Stimulated activated effector memory CD8-positive, alpha-beta T cell treated with anti-CD3 and anti-CD28 coated beads, Interleukin-12 subunit alpha, Interleukin-12 subunit beta, amount 100 ng/mL, for 72 hours (primary cell): ENCODE measurements around the gene SCYL1.

ENCODE experiments used
- ATAC-seq: fragments of 150-1000 bp; cut with Tn5 transposase; 2 replicates; pipeline ENCODE4 v1.10.0; 2021
- DNase-seq, 2 donors: peaks; one replicate each; pipeline ENCODE4 v3.0.0; 2021 to 2022; ENCODE audit warnings: low spot score in 2 of 2
- H3K27ac Mint-ChIP-seq: one replicate; pipeline ENCODE4 v1.8.0; 2022; ENCODE audit warnings: mild to moderate bottlenecking, mixed read lengths
- H3K36me3 Mint-ChIP-seq: one replicate; pipeline ENCODE4 v1.8.0; 2022; ENCODE audit warnings: mild to moderate bottlenecking, mixed read lengths
- H3K4me1 Mint-ChIP-seq: one replicate; pipeline ENCODE4 v1.8.0; 2022; ENCODE audit warnings: mixed read lengths
- H3K4me3 Mint-ChIP-seq: one replicate; pipeline ENCODE4 v1.8.0; 2022; ENCODE audit warnings: mild to moderate bottlenecking, mixed read lengths
- H3K9me3 Mint-ChIP-seq: one replicate; pipeline ENCODE4 v1.8.0; 2022; ENCODE audit warnings: mixed read lengths

The SCYL1 gene

DNA sequence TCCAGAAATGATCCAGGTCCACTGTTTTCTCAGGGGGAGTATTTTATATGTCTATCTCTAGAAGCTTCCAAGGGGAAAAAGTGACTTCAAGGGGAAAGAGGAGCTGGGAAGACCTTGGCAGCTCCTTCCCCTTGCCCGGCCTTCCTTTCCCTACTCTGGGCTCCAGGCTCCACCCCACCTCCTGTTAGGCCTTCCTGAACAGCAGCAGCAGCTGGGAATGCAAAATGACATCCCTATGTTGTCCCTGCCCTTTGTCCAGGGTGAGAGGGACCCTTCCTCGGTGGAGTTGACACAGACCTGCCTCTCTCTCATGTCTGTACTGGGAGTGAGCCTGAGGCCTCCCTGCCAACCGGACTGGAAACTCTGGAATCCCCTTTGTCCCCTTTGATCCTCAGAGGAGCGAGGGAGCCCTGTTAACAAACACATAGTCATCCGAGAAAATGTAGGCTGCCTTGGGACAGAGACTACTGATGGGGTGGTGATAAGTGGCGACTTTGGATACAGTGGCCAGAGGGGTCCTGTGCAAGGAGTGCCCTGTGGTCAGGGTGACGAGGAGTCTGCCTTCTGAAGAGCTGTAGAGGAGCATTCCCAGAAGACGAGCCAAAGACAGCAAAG lies 35.1 kb upstream of the SCYL1 start:
- Mint-ChIP-seq H3K4me1 (peaks cover 54% of the 10 kb centered on the region), H3K4me3 (no peak overlapping the region), H3K27ac (no peak overlapping the region), H3K9me3 (no peaks in the 10 kb centered on the region), H3K36me3 (peaks cover 6% of the 10 kb centered on the region)
- DNase-seq (no peak), ATAC-seq (no peak)

DNA sequence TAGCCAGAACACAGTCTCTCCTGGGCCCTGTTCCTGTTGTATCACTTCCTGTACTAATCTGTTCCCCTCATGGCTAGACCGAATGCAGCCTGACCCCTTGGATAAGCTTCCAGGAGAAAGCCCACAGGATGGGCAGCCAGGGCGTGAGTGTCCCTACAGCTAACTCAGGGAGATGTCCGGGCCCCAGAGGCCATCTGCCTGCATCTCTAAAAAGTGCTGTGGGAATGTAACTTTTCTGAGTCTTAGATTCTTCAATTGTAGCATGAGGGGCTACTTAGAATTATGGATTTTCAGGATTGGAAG lies 33.8 kb upstream of the SCYL1 start:
- peaks cover 60% of the 10 kb centered on the region for H3K4me1 Mint-ChIP-seq
- no peak overlapping the region for H3K4me3 Mint-ChIP-seq
- peaks cover 6% of the 10 kb centered on the region for H3K36me3 Mint-ChIP-seq
- DNase-seq (no peak), ATAC-seq (no peak)
- H3K27ac Mint-ChIP-seq = peak overlapping the region; percentile 61
- no peaks in the 10 kb centered on the region for H3K9me3 Mint-ChIP-seq

DNA sequence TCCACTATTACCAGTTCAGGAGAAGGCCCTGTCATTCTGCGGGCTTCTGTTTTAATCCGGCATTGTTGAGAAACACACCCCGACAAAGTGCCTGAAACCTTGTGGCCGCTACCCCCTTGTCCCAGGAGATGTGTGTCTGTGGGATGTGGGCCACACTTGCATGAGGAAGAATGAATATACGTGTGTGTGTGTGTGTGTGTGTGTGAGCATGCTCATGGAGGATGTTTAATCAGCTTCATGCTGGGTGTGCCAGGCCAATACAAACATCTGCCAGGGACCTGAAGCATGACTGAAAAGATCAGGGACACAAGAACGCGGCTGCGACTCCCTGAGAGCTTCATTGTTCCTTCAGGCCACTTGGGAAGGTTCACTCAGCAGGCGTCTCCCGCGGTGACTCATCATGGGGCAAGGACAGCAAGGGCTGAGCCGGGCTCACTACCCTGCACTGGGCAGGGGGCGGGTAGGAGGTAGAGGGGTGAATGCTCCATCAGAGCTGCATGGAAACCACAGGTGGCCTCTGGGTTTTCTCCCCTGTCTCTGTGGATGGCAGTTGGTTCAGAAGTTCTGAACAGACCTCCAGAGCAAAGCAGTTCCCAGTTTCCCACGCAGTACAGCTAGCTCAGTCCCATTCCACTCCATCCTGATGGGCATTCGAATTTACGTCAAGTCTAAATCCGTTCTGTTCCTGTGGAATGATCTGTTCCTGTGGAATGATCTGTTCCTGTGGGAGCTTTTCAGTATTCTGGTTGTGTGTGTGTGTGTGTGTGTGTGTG lies 33.1 kb upstream of the SCYL1 start:
- ATAC-seq = no peak
- Mint-ChIP-seq H3K4me1 (peaks cover 67% of the 10 kb centered on the region), H3K36me3 (peaks cover 6% of the 10 kb centered on the region), H3K27ac (peak overlapping the region; percentile 91), H3K4me3 (peak overlapping the region; percentile 67), H3K9me3 (no peaks in the 10 kb centered on the region)
- DNase-seq = no peak

DNA sequence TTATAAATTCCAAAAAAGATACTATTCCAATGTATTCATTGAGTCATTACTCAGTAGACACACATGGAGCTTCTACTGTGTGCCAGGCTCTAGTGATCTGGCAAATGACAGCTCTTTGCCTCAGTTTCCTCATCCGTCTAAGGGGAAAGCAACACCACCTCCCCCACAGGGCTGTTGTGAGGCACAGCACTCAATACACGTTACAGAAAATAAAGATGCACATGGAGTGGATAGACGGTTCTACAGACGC lies 32.6 kb upstream of the SCYL1 start:
- Mint-ChIP-seq H3K4me1 (peaks cover 72% of the 10 kb centered on the region), H3K27ac (peak overlapping the region; percentile 91), H3K36me3 (peaks cover 6% of the 10 kb centered on the region), H3K4me3 (peak overlapping the region; percentile 67), H3K9me3 (no peaks in the 10 kb centered on the region)
- ATAC-seq (no peak), DNase-seq (no peak)

DNA sequence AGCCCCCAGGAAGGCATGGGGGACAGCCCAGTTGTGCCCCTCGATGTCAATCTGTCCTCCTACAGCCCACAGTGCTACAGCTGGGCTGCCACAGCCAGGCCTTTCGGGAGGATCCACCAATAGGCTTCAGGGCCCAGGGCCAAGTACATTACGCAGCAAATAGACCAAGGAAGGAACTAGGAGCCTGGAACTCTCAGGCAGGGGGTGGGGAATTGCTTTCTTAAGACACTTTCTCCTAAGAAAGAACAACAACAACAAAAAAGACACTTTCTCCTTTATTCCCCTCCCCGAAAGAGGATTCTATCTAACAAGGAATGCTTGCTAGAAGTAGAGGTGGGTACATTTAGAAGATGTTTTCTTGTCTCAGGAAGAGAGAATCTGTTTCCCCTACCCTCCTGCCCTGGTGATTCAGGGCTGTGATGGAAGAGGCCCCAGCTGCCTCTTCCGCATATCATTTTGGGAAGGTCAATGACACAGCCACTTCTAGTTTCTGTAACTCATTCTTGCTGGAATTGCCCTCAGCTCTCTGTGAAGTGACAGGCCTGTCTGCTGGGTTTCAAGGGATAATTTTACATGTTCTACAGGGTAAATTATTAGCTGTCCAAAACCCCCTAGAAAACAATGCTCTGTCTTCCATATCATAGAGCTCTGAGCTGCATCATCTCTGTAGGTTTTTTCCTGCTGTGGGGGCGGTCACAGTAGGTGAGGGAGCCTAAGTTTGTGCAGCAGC lies 32.1 kb upstream of the SCYL1 start:
- peak overlapping the region; percentile 91 for H3K27ac Mint-ChIP-seq
- H3K36me3 Mint-ChIP-seq = peaks cover 6% of the 10 kb centered on the region
- peaks cover 70% of the 10 kb centered on the region for H3K4me1 Mint-ChIP-seq
- no peaks in the 10 kb centered on the region for H3K9me3 Mint-ChIP-seq
- peak overlapping the region; percentile 67 for H3K4me3 Mint-ChIP-seq
- DNase-seq (no peak), ATAC-seq (peak; percentile 41)

DNA sequence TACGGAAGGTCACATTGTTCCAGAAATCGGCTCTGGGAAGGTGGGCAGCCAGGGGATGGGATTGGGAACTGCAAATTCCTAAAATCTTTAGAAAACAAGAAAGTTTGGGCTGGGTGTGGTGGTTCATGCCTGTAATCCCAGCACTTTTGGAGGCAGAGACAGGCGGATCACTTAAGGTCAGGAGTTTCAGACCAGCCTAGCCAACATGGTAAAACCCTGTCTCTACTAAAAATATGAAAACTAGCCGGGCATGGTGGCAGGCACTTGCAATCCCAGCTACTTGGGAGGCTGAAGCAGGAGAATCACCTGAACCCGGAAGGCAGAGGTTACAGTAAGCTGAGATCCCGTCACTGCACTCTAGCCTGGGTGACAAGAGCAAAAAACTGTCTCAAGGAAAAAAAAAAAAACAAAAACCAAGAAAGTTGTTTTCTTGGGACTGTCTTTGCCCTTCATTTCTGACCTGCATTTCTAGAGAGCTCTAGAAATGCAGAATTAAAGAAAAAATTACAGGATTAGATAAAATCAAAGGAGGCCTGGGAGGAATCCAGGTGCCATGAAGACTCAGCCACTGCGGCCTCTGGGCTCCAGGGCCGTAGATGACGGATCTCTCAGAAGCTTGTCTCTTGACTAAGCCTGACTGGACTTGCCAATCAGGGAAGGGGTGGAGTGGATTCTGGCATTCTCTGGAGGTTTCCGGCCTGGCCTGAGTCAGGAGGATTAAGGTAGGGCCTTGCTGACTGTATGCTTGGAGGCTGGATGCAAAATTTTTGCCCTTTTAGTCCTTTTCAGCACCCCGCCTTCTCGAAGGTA lies 31.3 kb upstream of the SCYL1 start:
- no peaks in the 10 kb centered on the region for H3K9me3 Mint-ChIP-seq
- ATAC-seq (no peak), DNase-seq (no peak)
- peaks cover 6% of the 10 kb centered on the region for H3K36me3 Mint-ChIP-seq
- peak overlapping the region; percentile 67 for H3K4me3 Mint-ChIP-seq
- H3K27ac Mint-ChIP-seq = peak overlapping the region; percentile 91
- H3K4me1 Mint-ChIP-seq = peaks cover 65% of the 10 kb centered on the region

DNA sequence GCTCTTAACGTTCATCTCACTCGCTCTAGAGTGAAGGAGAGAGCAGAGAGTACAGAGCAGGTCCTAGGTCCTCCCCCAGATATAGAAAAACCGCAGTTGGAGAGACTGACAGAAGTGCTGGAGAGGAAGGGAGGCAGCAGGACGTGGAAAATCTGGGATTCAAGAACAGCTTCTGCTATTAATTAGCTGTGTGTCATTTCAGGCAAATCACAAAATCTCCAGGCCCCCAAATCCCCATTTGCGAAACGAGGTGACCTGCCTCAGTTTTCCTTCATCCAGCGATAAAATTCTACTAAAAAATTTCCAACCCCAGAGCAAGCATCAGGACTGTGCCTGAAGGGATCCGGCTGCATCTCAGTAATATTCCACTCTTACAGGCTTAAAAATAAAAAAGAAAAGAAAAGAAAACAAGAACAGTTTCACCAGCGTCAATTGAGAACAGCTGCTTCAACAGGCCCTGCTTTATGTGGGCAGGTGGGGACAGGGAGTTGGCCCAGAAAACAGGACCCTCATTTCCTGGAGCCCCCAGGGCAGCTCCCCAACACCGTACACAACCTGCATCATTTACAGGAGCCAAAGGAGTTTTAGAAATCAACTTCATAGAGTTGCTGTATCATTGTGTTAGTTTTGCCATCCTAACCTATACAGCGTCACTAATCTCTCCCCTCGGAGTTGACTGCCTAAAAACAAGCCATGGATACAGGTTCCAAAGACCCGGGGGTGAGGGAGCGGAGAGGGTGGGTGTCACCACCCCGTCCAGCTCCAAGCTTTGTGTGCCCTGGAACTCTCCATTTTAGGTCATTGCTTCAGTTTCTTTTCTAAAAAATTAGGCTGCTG lies 28.4 kb upstream of the SCYL1 start:
- Mint-ChIP-seq H3K4me1 (peaks cover 46% of the 10 kb centered on the region), H3K9me3 (no peaks in the 10 kb centered on the region), H3K27ac (no peak overlapping the region), H3K36me3 (peaks cover 6% of the 10 kb centered on the region), H3K4me3 (no peak overlapping the region)
- ATAC-seq (peak; percentile 0), DNase-seq (no peak)

DNA sequence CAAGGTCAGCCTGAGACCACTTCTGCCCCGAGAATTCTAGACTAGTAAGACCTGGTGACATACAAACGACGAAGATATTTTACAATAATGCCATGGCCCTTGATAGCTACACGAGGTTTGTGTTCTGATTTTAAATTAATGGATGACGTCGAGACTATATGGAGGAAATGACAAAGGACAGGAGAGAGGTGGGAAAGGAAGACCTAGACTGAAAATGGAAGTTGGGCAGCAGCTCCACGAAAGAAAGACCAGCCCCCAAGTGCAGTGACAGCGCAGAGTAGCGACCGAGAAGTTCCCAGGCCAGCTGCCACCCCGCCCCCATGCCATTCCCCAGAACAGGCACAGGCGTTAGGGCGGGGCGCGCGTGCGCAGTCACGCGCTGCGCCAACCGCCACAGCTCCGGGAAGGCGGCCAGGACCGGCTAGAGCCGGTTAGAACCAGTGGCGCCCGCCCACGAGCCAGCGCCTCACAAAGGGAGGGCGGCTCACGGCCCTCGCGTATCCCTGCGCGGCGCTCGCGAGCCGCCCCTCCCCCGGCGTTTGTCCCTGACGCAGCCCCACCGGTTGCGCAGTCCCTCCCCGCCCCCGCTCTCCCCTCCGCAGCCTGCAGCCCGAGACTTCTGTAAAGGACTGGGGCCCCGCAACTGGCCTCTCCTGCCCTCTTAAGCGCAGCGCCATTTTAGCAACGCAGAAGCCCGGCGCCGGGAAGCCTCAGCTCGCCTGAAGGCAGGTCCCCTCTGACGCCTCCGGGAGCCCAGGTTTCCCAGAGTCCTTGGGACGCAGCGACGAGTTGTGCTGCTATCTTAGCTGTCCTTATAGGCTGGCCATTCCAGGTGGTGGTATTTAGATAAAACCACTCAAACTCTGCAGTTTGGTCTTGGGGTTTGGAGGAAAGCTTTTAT lies 27.5 kb upstream of the SCYL1 start:
- H3K36me3 Mint-ChIP-seq = peaks cover 6% of the 10 kb centered on the region
- no peak overlapping the region for H3K4me3 Mint-ChIP-seq
- ATAC-seq = peak; percentile 86
- peaks cover 41% of the 10 kb centered on the region for H3K4me1 Mint-ChIP-seq
- no peak overlapping the region for H3K27ac Mint-ChIP-seq
- H3K9me3 Mint-ChIP-seq = no peaks in the 10 kb centered on the region
- DNase-seq = peak; percentile 99

DNA sequence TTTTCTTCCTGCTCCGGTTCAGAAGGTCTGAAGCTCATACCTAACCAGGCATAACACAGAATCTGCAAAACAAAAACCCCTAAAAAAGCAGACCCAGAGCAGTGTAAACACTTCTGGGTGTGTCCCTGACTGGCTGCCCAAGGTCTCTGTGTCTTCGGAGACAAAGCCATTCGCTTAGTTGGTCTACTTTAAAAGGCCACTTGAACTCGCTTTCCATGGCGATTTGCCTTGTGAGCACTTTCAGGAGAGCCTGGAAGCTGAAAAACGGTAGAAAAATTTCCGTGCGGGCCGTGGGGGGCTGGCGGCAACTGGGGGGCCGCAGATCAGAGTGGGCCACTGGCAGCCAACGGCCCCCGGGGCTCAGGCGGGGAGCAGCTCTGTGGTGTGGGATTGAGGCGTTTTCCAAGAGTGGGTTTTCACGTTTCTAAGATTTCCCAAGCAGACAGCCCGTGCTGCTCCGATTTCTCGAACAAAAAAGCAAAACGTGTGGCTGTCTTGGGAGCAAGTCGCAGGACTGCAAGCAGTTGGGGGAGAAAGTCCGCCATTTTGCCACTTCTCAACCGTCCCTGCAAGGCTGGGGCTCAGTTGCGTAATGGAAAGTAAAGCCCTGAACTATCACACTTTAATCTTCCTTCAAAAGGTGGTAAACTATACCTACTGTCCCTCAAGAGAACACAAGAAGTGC lies 26.7 kb upstream of the SCYL1 start:
- no peak overlapping the region for H3K27ac Mint-ChIP-seq
- H3K36me3 Mint-ChIP-seq = peaks cover 3% of the 10 kb centered on the region
- no peaks in the 10 kb centered on the region for H3K9me3 Mint-ChIP-seq
- no peak overlapping the region for H3K4me3 Mint-ChIP-seq
- peaks cover 39% of the 10 kb centered on the region for H3K4me1 Mint-ChIP-seq
- DNase-seq = peak; percentile 55 to 85
- no peak for ATAC-seq

DNA sequence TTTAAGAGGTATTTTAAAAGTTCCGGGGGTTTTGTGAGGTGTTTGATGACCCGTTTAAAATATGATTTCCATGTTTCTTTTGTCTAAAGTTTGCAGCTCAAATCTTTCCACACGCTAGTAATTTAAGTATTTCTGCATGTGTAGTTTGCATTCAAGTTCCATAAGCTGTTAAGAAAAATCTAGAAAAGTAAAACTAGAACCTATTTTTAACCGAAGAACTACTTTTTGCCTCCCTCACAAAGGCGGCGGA lies 26.2 kb upstream of the SCYL1 start:
- DNase-seq (no peak), ATAC-seq (no peak)
- Mint-ChIP-seq H3K27ac (no peak overlapping the region), H3K4me1 (peaks cover 40% of the 10 kb centered on the region), H3K9me3 (no peaks in the 10 kb centered on the region), H3K4me3 (no peak overlapping the region), H3K36me3 (no peaks in the 10 kb centered on the region)

DNA sequence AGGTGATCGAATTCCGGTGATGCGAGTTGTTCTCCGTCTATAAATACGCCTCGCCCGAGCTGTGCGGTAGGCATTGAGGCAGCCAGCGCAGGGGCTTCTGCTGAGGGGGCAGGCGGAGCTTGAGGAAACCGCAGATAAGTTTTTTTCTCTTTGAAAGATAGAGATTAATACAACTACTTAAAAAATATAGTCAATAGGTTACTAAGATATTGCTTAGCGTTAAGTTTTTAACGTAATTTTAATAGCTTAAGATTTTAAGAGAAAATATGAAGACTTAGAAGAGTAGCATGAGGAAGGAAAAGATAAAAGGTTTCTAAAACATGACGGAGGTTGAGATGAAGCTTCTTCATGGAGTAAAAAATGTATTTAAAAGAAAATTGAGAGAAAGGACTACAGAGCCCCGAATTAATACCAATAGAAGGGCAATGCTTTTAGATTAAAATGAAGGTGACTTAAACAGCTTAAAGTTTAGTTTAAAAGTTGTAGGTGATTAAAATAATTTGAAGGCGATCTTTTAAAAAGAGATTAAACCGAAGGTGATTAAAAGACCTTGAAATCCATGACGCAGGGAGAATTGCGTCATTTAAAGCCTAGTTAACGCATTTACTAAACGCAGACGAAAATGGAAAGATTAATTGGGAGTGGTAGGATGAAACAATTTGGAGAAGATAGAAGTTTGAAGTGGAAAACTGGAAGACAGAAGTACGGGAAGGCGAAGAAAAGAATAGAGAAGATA lies 25.7 kb upstream of the SCYL1 start, which contains the start of gene MALAT1:
MALAT1 (plus strand) TSS at position 69 of the 736 bp plus-strand sequence.
- H3K36me3 Mint-ChIP-seq = no peaks in the 10 kb centered on the region
- peaks cover 41% of the 10 kb centered on the region for H3K4me1 Mint-ChIP-seq
- H3K27ac Mint-ChIP-seq = no peak within 1 kb of the TSS
- peak; percentile 96 to 99 for DNase-seq
- peak; percentile 33 for ATAC-seq
- H3K9me3 Mint-ChIP-seq = no peaks in the 10 kb centered on the region
- H3K4me3 Mint-ChIP-seq = no peak within 1 kb of the TSS

DNA sequence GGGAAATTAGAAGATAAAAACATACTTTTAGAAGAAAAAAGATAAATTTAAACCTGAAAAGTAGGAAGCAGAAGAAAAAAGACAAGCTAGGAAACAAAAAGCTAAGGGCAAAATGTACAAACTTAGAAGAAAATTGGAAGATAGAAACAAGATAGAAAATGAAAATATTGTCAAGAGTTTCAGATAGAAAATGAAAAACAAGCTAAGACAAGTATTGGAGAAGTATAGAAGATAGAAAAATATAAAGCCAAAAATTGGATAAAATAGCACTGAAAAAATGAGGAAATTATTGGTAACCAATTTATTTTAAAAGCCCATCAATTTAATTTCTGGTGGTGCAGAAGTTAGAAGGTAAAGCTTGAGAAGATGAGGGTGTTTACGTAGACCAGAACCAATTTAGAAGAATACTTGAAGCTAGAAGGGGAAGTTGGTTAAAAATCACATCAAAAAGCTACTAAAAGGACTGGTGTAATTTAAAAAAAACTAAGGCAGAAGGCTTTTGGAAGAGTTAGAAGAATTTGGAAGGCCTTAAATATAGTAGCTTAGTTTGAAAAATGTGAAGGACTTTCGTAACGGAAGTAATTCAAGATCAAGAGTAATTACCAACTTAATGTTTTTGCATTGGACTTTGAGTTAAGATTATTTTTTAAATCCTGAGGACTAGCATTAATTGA lies 25.0 kb upstream of the SCYL1 start:
- no peak for DNase-seq
- no peak for ATAC-seq
- no peaks in the 10 kb centered on the region for H3K36me3 Mint-ChIP-seq
- peaks cover 41% of the 10 kb centered on the region for H3K4me1 Mint-ChIP-seq
- H3K9me3 Mint-ChIP-seq = no peaks in the 10 kb centered on the region
- no peak overlapping the region for H3K27ac Mint-ChIP-seq
- H3K4me3 Mint-ChIP-seq = no peak overlapping the region
